H1 (cell line): ENCODE measurements around the gene MYO7B. TPM values are rescaled to one million over a fixed set of nuclear protein-coding genes. Genes with fewer than 3 reads are reported as not detected.
A peak's percentile ranks its signal among the peaks of the same experiment; 100 is the strongest.

Experiments
- CTCF ChIA-PET: fragments of 300-600 bp; sonication (Branson Sonifier 250); formaldehyde crosslinking; loops from one replicate; lab custom pipeline; 2021; ENCODE audit not compliant: partially characterized antibody; lab: Charles Lee
- POLR2A ChIA-PET: fragments of 300-600 bp; sonication (Branson Sonifier 250); formaldehyde crosslinking; loops from one replicate; lab custom pipeline; 2021; ENCODE audit warnings: inconsistent platforms; ENCODE audit not compliant: partially characterized antibody; lab: Charles Lee
- DNase-seq, 2 experiments: peaks; one replicate each; pipeline versions ENCODE4 v3.0.0 to v3.0.0-alpha.2; 2010 to 2022; ENCODE audit warnings: low spot score in 2 of 2, low read depth in 1 of 2, mixed read lengths in 1 of 2
- FAIRE-seq: peaks from 2 replicates; lab custom pipeline; 2011; peaks lifted over from hg19 to GRCh38; lab: Jason Lieb, UNC
- H2AFZ ChIP-seq: 2 replicates; pipeline ENCODE4 v1.8.1; 2012; ENCODE audit warnings: low read length, inconsistent platforms
- H2AK5ac ChIP-seq: 2 replicates; pipeline ENCODE4 v1.6.1; 2013; ENCODE audit warnings: low read depth, low read length
- H2BK120ac ChIP-seq: replicated peaks from 2 replicates; pipeline ENCODE3; 2013; ENCODE audit warnings: low read depth, low read length, inconsistent platforms
- H2BK12ac ChIP-seq: 2 replicates; pipeline ENCODE4 v1.6.1; 2013; ENCODE audit warnings: low read depth, low read length
- H2BK15ac ChIP-seq: 2 replicates; pipeline ENCODE4 v1.6.1; 2013; ENCODE audit warnings: low read length
- H2BK20ac ChIP-seq: 2 replicates; pipeline ENCODE4 v1.6.1; 2013; ENCODE audit warnings: low read length
- H2BK5ac ChIP-seq: 2 replicates; pipeline ENCODE4 v1.6.1; 2013; ENCODE audit warnings: low read depth, low read length
- H3K14ac ChIP-seq: 2 replicates; pipeline ENCODE4 v1.6.1; 2013; ENCODE audit warnings: inconsistent platforms; ENCODE audit not compliant: insufficient read length
- H3K18ac ChIP-seq: 2 replicates; pipeline ENCODE4 v1.6.1; 2013; ENCODE audit warnings: low read length; ENCODE audit errors: extremely low read depth
- H3K23ac ChIP-seq: 2 replicates; pipeline ENCODE4 v1.6.1; 2013; ENCODE audit warnings: inconsistent platforms; ENCODE audit not compliant: insufficient read length
- H3K23me2 ChIP-seq: 2 replicates; pipeline ENCODE4 v1.6.1; 2013; ENCODE audit warnings: low read depth, low read length
- H3K27ac ChIP-seq: 2 replicates; pipeline ENCODE4 v1.6.1; 2011; ENCODE audit warnings: low read depth, low read length, inconsistent platforms
- H3K27me3 ChIP-seq, 4 experiments: replicated peaks in 1 of 4; 1 replicate in 1 of 4; 2 replicates in 3 of 4; pipeline versions ENCODE4 v1.6.1 to v1.8.1; 2011 to 2013; ENCODE audit warnings: low read length in 3 of 4, mild to moderate bottlenecking in 3 of 4, inconsistent platforms in 2 of 4, mixed read lengths in 2 of 4, moderate library complexity in 1 of 4; ENCODE audit not compliant: control insufficient read depth in 3 of 4, insufficient read depth in 3 of 4; ENCODE audit errors: extremely low read depth in 1 of 4
- H3K36me3 ChIP-seq, 4 experiments: 2 replicates each; pipeline versions ENCODE4 v1.6.1 to v1.8.1; 2011 to 2013; ENCODE audit warnings: mild to moderate bottlenecking in 4 of 4, low read length in 3 of 4, moderate library complexity in 2 of 4, control low read depth in 1 of 4, inconsistent platforms in 1 of 4; ENCODE audit not compliant: insufficient read depth in 4 of 4, control insufficient read depth in 2 of 4
- H3K4ac ChIP-seq: replicated peaks from 2 replicates; pipeline ENCODE3; 2013; ENCODE audit warnings: low read length, low read depth, mixed read lengths, inconsistent platforms; ENCODE audit not compliant: insufficient read length
- H3K4me1 ChIP-seq, 4 experiments: replicated peaks in 1 of 4; 1 replicate in 1 of 4; 2 replicates in 3 of 4; pipeline versions ENCODE4 v1.6.1 to v1.8.1; 2011 to 2013; ENCODE audit warnings: low read length in 3 of 4, inconsistent platforms in 2 of 4, mixed read lengths in 1 of 4; ENCODE audit not compliant: insufficient read depth in 4 of 4, control insufficient read depth in 3 of 4
- H3K4me2 ChIP-seq, 2 experiments: 2 replicates each; pipeline versions ENCODE4 v1.6.1 to v1.8.1; 2011 to 2013; ENCODE audit warnings: low read depth in 2 of 2, low read length in 2 of 2, control low read depth in 1 of 2, inconsistent platforms in 1 of 2, mild to moderate bottlenecking in 1 of 2; ENCODE audit not compliant: insufficient read depth in 1 of 2
- H3K4me3 ChIP-seq, 4 experiments: fragments of 200-600, 300-600 bp in 1 of 4; sonication (generic), shearing (Covaris generic), sonication (Bioruptor Twin) in 1 of 4; 2 replicates each; pipeline versions ENCODE4 v1.5.1 to v1.8.1; 2011 to 2016; ENCODE audit warnings: low read length in 4 of 4, low read depth in 3 of 4, control low read depth in 2 of 4, inconsistent platforms in 2 of 4, mild to moderate bottlenecking in 2 of 4, mixed read lengths in 1 of 4, moderate library complexity in 1 of 4; ENCODE audit not compliant: insufficient read depth in 2 of 4; ENCODE audit errors: extremely low read depth in 1 of 4
- H3K56ac ChIP-seq: replicated peaks from 2 replicates; pipeline ENCODE3; 2013; ENCODE audit warnings: low read depth, mild to moderate bottlenecking, mixed read lengths, low read length, inconsistent platforms; ENCODE audit not compliant: insufficient read length
- H3K79me1 ChIP-seq: 2 replicates; pipeline ENCODE4 v1.6.1; 2013; ENCODE audit warnings: low read depth, low read length, control low read depth
- H3K79me2 ChIP-seq, 2 experiments: 2 replicates each; pipeline versions ENCODE4 v1.6.1 to v1.8.1; 2012 to 2013; ENCODE audit warnings: low read length in 2 of 2, mild to moderate bottlenecking in 2 of 2, inconsistent platforms in 1 of 2; ENCODE audit not compliant: insufficient read depth in 2 of 2, control insufficient read depth in 1 of 2
- H3K9ac ChIP-seq, 4 experiments: replicated peaks in 1 of 4; 1 replicate in 1 of 4; 2 replicates in 3 of 4; pipeline versions ENCODE4 v1.6.1 to v1.8.1; 2011 to 2013; ENCODE audit warnings: low read depth in 3 of 4, low read length in 3 of 4, control low read depth in 2 of 4, mild to moderate bottlenecking in 2 of 4, moderate library complexity in 2 of 4, inconsistent platforms in 1 of 4; ENCODE audit errors: extremely low read depth in 1 of 4
- H3K9me3 ChIP-seq, 2 experiments: 2 replicates each; pipeline versions ENCODE4 v1.6.1 to v1.8.1; 2012 to 2013; ENCODE audit warnings: mild to moderate bottlenecking in 2 of 2, moderate library complexity in 2 of 2, control low read depth in 1 of 2, inconsistent platforms in 1 of 2, low read depth in 1 of 2, low read length in 1 of 2, mixed read lengths in 1 of 2; ENCODE audit not compliant: insufficient read depth in 2 of 2
- H4K20me1 ChIP-seq, 2 experiments: replicated peaks in 1 of 2; 2 replicates each; pipeline versions ENCODE3 to v1.8.1; 2011 to 2013; ENCODE audit warnings: inconsistent platforms in 2 of 2, low read length in 2 of 2, mild to moderate bottlenecking in 1 of 2; ENCODE audit not compliant: insufficient read depth in 2 of 2, control insufficient read depth in 1 of 2
- H4K5ac ChIP-seq: 2 replicates; pipeline ENCODE4 v1.6.1; 2013; ENCODE audit warnings: low read length, low read depth, mixed read lengths, inconsistent platforms; ENCODE audit not compliant: insufficient read length
- H4K8ac ChIP-seq: 2 replicates; pipeline ENCODE4 v1.8.0; 2013; ENCODE audit warnings: mild to moderate bottlenecking, moderate library complexity, low read length, inconsistent platforms; ENCODE audit not compliant: insufficient read depth; ENCODE audit errors: extremely low read depth
- H4K91ac ChIP-seq: replicated peaks from 2 replicates; pipeline ENCODE3; 2013; ENCODE audit warnings: low read length, mixed read lengths, inconsistent platforms; ENCODE audit not compliant: insufficient read length
- BCL11A ChIP-seq, 2 experiments: IDR thresholded peaks; one replicate each; pipeline ENCODE4 v1.6.1; 2011; ENCODE audit warnings: low read depth in 2 of 2, low read length in 2 of 2, mild to moderate bottlenecking in 2 of 2
- CTCF ChIP-seq, 3 experiments: IDR thresholded peaks; 1 replicate in 2 of 3; 2 replicates in 1 of 3; pipeline versions ENCODE4 v1.5.1 to v1.6.1; 2011; ENCODE audit warnings: low read length in 3 of 3, mild to moderate bottlenecking in 3 of 3, inconsistent platforms in 2 of 3, low read depth in 1 of 3, moderate library complexity in 1 of 3; ENCODE audit not compliant: insufficient read depth in 1 of 3; ENCODE audit errors: control extremely low read depth in 1 of 3
- HDAC6 ChIP-seq: IDR thresholded peaks from one replicate; pipeline ENCODE4 v1.7.1; 2012; ENCODE audit warnings: low read depth, mild to moderate bottlenecking, inconsistent platforms, low read length, moderate library complexity
- POU5F1 ChIP-seq: IDR thresholded peaks from 2 replicates; pipeline ENCODE4 v1.6.1; 2011; ENCODE audit warnings: low read depth, mild to moderate bottlenecking, low read length, moderate library complexity
- SIX5 ChIP-seq: IDR thresholded peaks from 2 replicates; pipeline ENCODE4 v1.6.1; 2011; ENCODE audit warnings: mild to moderate bottlenecking, low read depth, low read length
- TAF7 ChIP-seq: optimal IDR thresholded peaks from 2 replicates; pipeline ENCODE3; 2011; ENCODE audit warnings: low read depth, mild to moderate bottlenecking, inconsistent platforms, low read length, moderate library complexity, borderline replicate concordance
- TBP ChIP-seq: IDR thresholded peaks from 2 replicates; pipeline ENCODE4 v1.6.1; 2011; ENCODE audit warnings: low read depth, low read length, improper control_type of control experiment
- WGBS, 2 experiments: shearing (Covaris generic) in 1 of 2; methylation state at CpG; one replicate each; pipeline versions ENCODE4 v1.1.6 to v1.1.7; 2013 to 2015; ENCODE audit warnings: low lambda C conversion rate in 2 of 2, mixed read lengths in 2 of 2, inconsistent platforms in 1 of 2, low coverage in 1 of 2, missing lambda C conversion rate in 1 of 2; ENCODE audit not compliant: insufficient replicate concordance in 2 of 2, insufficient coverage in 1 of 2, insufficient read length in 1 of 2; ENCODE audit errors: extremely low coverage in 1 of 2, missing lambda C conversion rate in 1 of 2; 5-methylcytosine and 5-hydroxymethylcytosine counted together
- polyA plus RNA-seq, 7 experiments: library from polyadenylated mRNA; depleted of rRNA in 3 of 7; stranded (reverse) in 5 of 7; unstranded in 2 of 7; fragments of >200 nt in 5 of 7; fragments of 200-250 nt in 2 of 7; gene quantifications; 1 replicate in 5 of 7; 2 replicates in 1 of 7; 4 replicates in 1 of 7; pipeline versions ENCODE4 v1.2.1 to v1.2.3, GENCODE V29; 2011 to 2013; ENCODE audit warnings: missing spikeins in 2 of 7, mixed read lengths in 2 of 7
- total RNA-seq: library from RNA; stranded (reverse); fragmentation: NEBNext Ultra II Directional; extraction: Animal tissue kit (Norgen Biotek cat#: 25700); gene quantifications from 2 replicates; pipeline ENCODE4 v1.2.1, GENCODE V29; 2021

The MYO7B gene
- total and polyA plus RNA-seq, 2 of the 8 experiments (the other 6 are each of a cell fraction or from before 2014, with no cell fraction given) = not detected

DNA sequence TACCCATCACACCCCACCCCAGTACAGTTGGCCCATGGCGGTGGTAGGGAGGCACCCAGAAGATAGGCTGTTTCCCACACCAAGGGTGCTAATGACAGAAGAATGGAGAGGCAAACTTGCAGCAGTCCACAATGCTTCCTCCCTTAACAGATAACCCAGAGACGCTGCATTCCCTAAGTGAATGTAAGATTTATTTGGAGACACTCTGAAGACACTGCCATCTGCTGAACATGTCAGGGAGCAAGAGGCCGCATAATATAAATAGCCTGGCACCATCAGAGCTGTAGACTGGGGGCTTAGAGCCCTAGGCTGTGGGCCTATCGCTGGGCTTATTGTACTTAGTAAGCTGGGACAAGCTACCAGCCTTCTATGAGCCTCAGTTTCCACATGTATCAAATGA lies 7.0 kb upstream of the MYO7B start:
- Histone ChIP-seq H3K56ac (no peak overlapping the region), H3K4me2 (peak overlapping the region in 1 of 2 experiments; percentile 87; a peak in 1 of 4 replicates), H3K14ac (no peak overlapping the region), H3K36me3 (peaks cover 0 to 4% (median 1%) of the 10 kb centered on the region in 4 experiments; a peak in 4 of 8 replicates), H3K79me2 (peaks cover 15 to 25% of the 10 kb centered on the region in 2 experiments), H3K4me1 (peaks cover 0 to 9% (median 7%) of the 10 kb centered on the region in 4 experiments; a peak in 4 of 7 replicates), H3K18ac (no peak overlapping the region), H3K23me2 (peaks cover 11% of the 10 kb centered on the region), H3K9me3 (peaks cover 0 to 6% of the 10 kb centered on the region in 2 experiments; a peak in 1 of 4 replicates), H3K9ac (no peak overlapping the region), H2AFZ (no peak overlapping the region), H2BK20ac (0 out of 2 replicates have a peak overlapping the region, but pooled peaks have one; percentile 21), H3K4me3 (no peak overlapping the region), H4K91ac (no peak overlapping the region), H3K4ac (no peak overlapping the region), H4K8ac (no peak overlapping the region), H4K20me1 (peaks cover 2% of the 10 kb centered on the region in 2 experiments), H2BK15ac (no peak overlapping the region), H2BK12ac (no peak overlapping the region), H2BK120ac (no peak overlapping the region), H4K5ac (no peak overlapping the region), H3K27ac (no peak overlapping the region), H3K23ac (no peak overlapping the region), H3K27me3 (no peaks in the 10 kb centered on the region; a peak in 2 of 7 replicates), H2AK5ac (no peak overlapping the region), H2BK5ac (no peak overlapping the region), H3K79me1 (no peaks in the 10 kb centered on the region)
- DNase-seq = no peak
- CTCF ChIA-PET = interaction anchor here (0.7 to 1.9 kb wide), 8 partner anchors 9 to 176 kb away, joined by 3 to 5 read pairs (median 3); no protein-coding TSS in a partner anchor
- POLR2A ChIA-PET = interaction anchor here (1.3 to 4.0 kb wide), 2 partner anchors 11 to 13 kb away, joined by 3 to 48 read pairs; no protein-coding TSS in a partner anchor
- no peak for FAIRE-seq
- TF ChIP-seq TAF7 (no peak), HDAC6 (no peak), SIX5 (no peak), TBP (no peak), CTCF (IDR thresholded peaks at IDR 0.05; ENCODE audit: control extremely low read depth in 1 of 3, insufficient read depth in 1 of 3, low read depth in 1 of 3, low read length in 3 of 3) (no peak), POU5F1 (no peak), BCL11A (IDR thresholded peaks at IDR 0.05; ENCODE audit: low read depth in 2 of 2, low read length in 2 of 2) (no peak)
- WGBS, 2 experiments = 64% methylated on average over 4 of the region's 4 CpGs; no CpG with 5 or more reads in 1 of the 2 experiments
